Measurements from ENCODE around the gene NDUFS3. TPM values are rescaled to one million over a fixed set of nuclear protein-coding genes. Genes with fewer than 3 reads are reported as not detected.

Gene NDUFS3
- total RNA-seq, 1 experiment from 2014 or later: 135 TPM

DNA sequence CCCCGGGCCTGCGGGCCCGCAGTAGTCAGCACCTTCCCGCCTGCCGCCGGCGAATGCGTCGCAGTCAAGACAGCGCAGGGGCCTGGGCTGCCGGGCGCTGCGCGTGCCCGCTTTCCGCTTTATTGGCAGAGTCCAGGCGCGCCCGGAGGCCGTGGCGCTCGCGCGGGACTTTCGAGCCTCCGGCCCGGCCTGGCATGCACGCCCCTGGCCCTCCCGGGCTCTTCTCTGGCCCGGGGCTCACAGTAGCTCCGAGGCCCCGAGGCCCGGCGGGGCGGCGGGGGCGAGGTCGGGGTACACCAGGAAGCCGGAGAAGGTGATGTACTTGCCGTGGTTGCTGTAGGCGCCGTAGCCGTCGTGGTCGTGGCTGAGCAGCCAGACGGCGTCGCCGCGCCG is 10.7 kb downstream of the NDUFS3 start:
- in situ Hi-C loops (cut with HindIII; ENCODE audit: low pct_unique_long_range_greater_than_20kb, low sequenced_read_pairs): no loop called here
- ATAC-seq: no peak

DNA sequence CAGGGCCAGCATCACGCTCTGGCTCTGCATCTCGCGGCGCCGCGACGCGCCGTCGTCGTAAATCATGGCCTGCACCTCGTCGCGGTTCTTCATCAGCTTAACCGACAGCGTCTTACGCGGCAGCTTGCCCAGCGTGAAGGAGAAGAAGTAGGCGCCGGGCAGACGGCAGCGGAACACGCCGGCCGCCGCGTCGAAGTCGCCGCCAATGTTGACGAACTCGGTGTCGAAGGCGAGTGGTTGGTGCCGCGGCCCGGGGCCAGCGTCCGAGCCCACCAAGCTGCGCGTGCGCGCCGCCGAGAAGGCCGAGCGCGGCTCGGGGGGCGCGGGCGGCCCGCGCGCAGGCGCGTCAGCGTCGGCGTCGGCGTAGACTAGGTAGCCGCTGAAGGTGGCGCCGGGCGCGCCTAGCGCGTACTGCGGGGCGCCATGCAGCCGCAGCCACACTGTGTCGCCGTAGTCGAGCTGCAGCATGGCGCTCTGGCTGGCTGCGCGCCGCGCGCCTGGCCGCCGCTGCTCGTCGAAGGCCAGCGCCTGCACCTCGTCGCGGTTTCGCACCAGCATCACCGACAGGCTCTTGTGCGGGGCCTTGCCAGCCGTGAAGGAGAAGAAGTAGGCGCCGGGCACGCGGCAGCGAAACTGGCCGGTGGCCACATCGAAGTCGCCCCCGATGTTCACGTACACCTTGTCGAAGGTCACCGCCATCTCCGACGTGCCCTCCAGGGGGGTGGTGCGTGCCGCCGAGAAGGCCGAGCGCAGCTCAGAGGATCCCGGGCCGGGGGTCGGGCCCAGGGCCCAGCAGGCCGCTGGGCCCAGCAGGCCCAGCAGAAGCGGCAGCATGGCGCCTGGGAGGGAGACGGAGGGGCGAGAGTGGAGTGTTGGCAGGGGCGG is 11.3 kb downstream of the NDUFS3 start:
- intact Hi-C loops (cut with micrococcal nuclease; ENCODE audit: unreplicated experiment): no loop called here
- ChIA-PET CTCF (no interaction called here), POLR2A (no interaction called here)
- no peaks in the 10 kb centered on the region for H3K9me3 ChIP-seq (ENCODE audit: control insufficient read depth, insufficient read depth, low read depth, low read length)
- H3K27me3 ChIP-seq (ENCODE audit: control insufficient read depth, insufficient read depth, low read length): peaks cover 6% of the 10 kb centered on the region; the same call in 1 of the 2 replicates
- no peak for ATAC-seq
- in situ Hi-C loops (cut with HindIII; ENCODE audit: low pct_unique_long_range_greater_than_20kb, low sequenced_read_pairs): no loop called here
- peaks cover 4% of the 10 kb centered on the region for H3K4me1 ChIP-seq (ENCODE audit: control insufficient read depth, insufficient read depth, low read length)
- H3K27ac ChIP-seq (ENCODE audit: low read length): no peak overlapping the region
- no peaks in the 10 kb centered on the region for H3K36me3 ChIP-seq (ENCODE audit: control insufficient read depth, insufficient read depth, low read length)
- no peak for DNase-seq (ENCODE audit: low read depth, low spot score)
- no peak overlapping the region for H3K4me3 ChIP-seq (ENCODE audit: low read depth in 2 of 2, low read length in 2 of 2)
- TF ChIP-seq POLR2AphosphoS5 (IDR thresholded peaks at IDR 0.05; ENCODE audit: low read depth, low read length): no peak
- TF ChIP-seq, protein P1, sequence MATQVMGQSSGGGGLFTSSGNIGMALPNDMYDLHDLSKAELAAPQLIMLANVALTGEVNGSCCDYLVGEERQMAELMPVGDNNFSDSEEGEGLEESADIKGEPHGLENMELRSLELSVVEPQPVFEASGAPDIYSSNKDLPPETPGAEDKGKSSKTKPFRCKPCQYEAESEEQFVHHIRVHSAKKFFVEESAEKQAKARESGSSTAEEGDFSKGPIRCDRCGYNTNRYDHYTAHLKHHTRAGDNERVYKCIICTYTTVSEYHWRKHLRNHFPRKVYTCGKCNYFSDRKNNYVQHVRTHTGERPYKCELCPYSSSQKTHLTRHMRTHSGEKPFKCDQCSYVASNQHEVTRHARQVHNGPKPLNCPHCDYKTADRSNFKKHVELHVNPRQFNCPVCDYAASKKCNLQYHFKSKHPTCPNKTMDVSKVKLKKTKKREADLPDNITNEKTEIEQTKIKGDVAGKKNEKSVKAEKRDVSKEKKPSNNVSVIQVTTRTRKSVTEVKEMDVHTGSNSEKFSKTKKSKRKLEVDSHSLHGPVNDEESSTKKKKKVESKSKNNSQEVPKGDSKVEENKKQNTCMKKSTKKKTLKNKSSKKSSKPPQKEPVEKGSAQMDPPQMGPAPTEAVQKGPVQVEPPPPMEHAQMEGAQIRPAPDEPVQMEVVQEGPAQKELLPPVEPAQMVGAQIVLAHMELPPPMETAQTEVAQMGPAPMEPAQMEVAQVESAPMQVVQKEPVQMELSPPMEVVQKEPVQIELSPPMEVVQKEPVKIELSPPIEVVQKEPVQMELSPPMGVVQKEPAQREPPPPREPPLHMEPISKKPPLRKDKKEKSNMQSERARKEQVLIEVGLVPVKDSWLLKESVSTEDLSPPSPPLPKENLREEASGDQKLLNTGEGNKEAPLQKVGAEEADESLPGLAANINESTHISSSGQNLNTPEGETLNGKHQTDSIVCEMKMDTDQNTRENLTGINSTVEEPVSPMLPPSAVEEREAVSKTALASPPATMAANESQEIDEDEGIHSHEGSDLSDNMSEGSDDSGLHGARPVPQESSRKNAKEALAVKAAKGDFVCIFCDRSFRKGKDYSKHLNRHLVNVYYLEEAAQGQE (IDR thresholded peaks at IDR 0.05; ENCODE audit: insufficient read depth in 1 of 2, low read depth in 2 of 2, low read length in 1 of 2): no peak
- TF ChIP-seq CTCF (IDR thresholded peaks at IDR 0.05): no peak
- no peak for TF ChIP-seq TCF7L2 (IDR thresholded peaks at IDR 0.05; ENCODE audit: low read depth, low read length)
- TF ChIP-seq SIN3A (IDR thresholded peaks at IDR 0.05; ENCODE audit: borderline replicate concordance, insufficient read depth, low read depth, low read length): no peak
- BruUV-seq (replicated peaks): no TSS peak

More for the DNA sequence above, 10.7 kb downstream of the NDUFS3 start:
- peaks cover 4% of the 10 kb centered on the region for H3K4me1 ChIP-seq (ENCODE audit: control insufficient read depth, insufficient read depth, low read length)
- H3K4me3 ChIP-seq (ENCODE audit: low read depth in 2 of 2, low read length in 2 of 2): no peak overlapping the region
- no TSS peak for BruUV-seq (replicated peaks)
- no peaks in the 10 kb centered on the region for H3K36me3 ChIP-seq (ENCODE audit: control insufficient read depth, insufficient read depth, low read length)
- H3K27me3 ChIP-seq (ENCODE audit: control insufficient read depth, insufficient read depth, low read length): peaks cover 6% of the 10 kb centered on the region; the same call in 1 of the 2 replicates
- CTCF ChIA-PET: no interaction called here
- POLR2A ChIA-PET: no interaction called here
- DNase-seq (ENCODE audit: low read depth, low spot score): no peak
- no peak overlapping the region for H3K27ac ChIP-seq (ENCODE audit: low read length)
- H3K9me3 ChIP-seq (ENCODE audit: control insufficient read depth, insufficient read depth, low read depth, low read length): no peaks in the 10 kb centered on the region
- TF ChIP-seq TCF7L2 (IDR thresholded peaks at IDR 0.05; ENCODE audit: low read depth, low read length) (no peak), POLR2AphosphoS5 (IDR thresholded peaks at IDR 0.05; ENCODE audit: low read depth, low read length) (no peak), SIN3A (IDR thresholded peaks at IDR 0.05; ENCODE audit: borderline replicate concordance, insufficient read depth, low read depth, low read length) (no peak), CTCF (IDR thresholded peaks at IDR 0.05) (no peak)
- TF ChIP-seq, protein P1 (IDR thresholded peaks at IDR 0.05; ENCODE audit: insufficient read depth in 1 of 2, low read depth in 2 of 2, low read length in 1 of 2): no peak
- intact Hi-C loops (cut with micrococcal nuclease; ENCODE audit: unreplicated experiment): no loop called here
